Frontal cortex (tissue), 4 donors: Measurements from ENCODE around the gene GADL1. TPM values are rescaled to one million over a fixed set of nuclear protein-coding genes. Genes with fewer than 3 reads are reported as not detected.

ENCODE experiments used
- DNase-seq, 2 donors: peaks; one replicate each; pipeline ENCODE4 v3.0.0; 2012; ENCODE audit warnings: low spot score in 2 of 2
- FAIRE-seq: peaks from 2 replicates; lab custom pipeline; 2012; peaks lifted over from hg19 to GRCh38; lab: Jason Lieb, UNC
- total RNA-seq: library from RNA; depleted of rRNA; stranded (reverse); fragments of >200 nt; gene quantifications from one replicate; pipeline ENCODE4 v1.2.3, GENCODE V29; 2014
- donor health status: control.
- donor health status: control.
- donor health status: control.

GADL1 gene
- total RNA-seq, 1 donor from 2014 or later = 5.3 TPM

DNA sequence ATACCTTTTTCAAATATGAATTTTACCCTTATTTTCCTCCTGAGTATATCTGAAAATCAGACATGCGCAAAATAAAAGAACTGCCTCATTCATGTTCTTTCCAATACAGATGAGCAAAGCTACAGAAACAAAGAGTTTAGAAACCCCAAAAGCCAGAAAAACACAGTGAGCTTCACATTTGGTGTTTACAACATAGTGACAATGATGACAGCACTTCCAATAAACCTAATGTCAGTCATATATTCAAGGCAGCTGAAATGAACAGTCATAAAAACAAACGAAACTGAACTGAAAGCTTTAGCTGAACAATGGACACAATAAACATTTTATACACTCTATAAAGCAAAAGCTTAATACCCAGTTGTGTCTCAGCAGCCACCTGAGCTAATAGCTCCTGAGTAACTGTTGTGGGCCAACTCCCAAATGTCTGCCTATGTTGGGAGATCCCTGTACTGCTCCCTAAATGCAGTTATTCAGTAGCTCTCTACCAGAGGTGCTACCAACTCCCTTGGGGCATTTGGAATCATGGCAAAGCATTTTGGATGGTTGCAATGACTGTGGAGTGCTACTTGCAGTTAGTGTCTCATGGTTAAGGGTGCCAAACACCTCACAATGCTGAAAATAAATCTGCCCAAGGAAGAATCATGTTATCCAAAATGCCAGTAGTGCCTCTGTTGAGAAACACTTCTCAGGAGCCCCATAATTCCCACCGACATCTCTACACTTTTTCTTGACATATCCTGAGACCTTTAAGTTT lies 156.5 kb downstream of the GADL1 start:
- FAIRE-seq = no peak
- DNase-seq = no peak

DNA sequence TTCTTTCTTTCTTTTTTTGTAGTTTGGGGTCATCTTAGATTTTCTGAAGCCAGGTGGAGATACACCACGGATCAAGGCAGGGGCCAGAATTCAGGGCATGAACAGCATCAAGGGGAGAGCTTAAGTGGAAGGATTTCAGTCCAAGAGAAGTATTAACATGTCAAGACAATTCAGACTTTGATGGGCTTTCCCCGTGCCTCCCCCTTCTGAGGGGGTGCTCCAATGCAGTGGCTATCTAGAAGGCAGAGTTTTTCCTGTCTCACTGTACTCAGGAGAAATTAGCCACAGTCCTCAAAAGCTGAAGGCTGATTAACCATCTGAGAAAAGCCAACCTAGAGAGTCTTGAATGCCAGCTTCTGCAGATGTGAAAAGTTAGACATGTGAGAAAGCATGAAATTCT lies 160.8 kb downstream of the GADL1 start:
- DNase-seq (no peak), FAIRE-seq (no peak)

DNA sequence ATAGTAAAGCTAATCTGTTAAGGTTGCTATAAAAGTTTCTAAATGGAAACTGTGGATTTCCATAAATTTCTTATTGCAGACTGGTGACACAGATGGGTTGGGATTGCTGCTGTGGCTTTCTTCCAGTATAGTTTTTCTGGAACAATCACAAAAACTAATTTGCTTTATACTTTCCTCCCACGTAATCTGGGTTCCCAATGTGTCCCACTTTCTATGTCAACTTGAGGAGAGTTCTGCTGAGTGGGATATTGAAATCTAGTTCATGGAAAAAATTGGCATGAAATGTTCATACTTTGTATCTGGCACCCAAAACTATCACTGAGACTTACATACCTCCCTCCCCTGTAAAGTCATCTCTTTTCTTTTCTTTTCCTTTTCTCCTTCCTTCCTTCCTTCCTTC lies 161.3 kb downstream of the GADL1 start:
- FAIRE-seq = no peak
- DNase-seq = no peak

DNA sequence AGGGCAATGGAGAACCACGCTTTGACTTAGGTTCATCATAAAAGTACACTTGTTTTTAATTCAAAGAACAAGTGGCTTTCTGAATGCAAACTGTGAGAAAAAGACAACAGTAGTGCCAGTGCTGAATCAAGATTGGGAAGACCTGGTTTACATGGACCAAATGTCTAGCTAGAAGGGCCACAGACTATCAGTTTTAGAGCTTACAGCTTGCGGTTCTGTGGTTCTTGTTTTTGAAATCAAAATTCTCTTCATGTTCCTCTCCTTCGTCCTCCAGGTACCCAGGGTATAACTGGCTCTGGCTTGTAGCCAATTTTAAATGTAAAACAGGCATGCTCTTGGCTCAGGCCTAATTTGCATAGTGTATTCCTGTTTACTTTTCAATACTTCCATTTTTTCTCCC lies 163.5 kb downstream of the GADL1 start:
- DNase-seq (no peak), FAIRE-seq (no peak)

- no peak for FAIRE-seq
- DNase-seq = no peak
These were observed 164.5 kb downstream of the GADL1 start for GRCh38 chr3:30729936-30730335.

DNA sequence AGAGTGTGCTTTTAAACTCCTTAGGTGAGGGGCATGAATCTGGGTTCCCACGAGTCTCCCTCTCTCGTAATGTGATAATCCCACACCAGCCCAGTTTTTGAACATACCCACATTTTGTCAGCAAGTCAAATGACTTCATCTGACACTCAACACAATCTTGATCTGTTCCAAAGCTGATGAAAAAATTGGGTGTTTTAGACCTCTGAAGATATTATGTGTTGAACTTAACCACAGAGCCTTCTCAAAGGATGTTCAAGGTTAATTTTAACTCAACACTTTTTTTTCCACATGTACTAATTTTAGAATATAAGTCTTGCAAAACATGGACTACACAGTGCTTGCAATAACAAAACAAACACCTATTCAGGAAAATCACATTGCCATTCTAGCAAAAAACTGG lies 164.9 kb downstream of the GADL1 start:
- DNase-seq (no peak), FAIRE-seq (no peak)

GRCh38 chr3:30728143-30728542 lies 166.3 kb downstream of the GADL1 start:
- FAIRE-seq = no peak
- no peak for DNase-seq

DNA sequence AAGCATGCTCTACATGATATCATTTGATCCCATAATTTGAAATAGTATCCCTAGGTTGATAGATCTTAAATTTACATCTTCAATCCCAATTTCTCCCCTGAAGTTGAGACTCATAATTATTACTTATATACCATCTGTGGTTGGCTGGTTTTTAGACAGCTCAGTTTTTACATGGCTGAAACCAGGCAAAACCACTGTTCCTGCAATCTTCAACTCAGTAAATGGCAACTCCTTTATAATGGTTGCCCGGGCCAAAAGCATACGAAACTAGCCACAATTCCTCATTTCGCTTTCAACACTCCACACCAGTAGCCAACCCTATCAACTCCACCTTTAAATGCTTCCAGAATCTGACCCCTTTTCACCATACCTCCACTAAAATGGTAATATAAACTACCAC lies 169.6 kb downstream of the GADL1 start:
- DNase-seq = no peak
- FAIRE-seq = no peak

DNA sequence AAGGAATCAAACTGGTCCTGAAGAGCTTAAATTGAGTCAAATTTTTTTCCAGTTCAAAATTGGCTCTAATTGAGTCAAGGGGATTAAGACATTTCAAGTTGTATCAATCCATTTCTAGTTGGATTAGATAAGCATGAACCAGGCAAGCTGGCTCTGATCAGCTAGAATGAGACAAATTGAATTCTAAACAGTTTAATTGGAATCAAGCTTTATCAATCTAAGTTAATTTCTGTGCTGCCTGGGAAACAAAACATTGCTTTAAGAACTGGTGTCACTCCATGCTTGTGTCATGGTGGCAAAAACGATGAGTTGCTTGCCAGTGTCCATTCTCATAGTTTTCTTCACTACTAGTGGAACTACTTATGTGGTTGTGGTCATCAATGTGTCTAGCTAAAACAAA lies 171.2 kb downstream of the GADL1 start:
- FAIRE-seq = no peak
- no peak for DNase-seq

GRCh38 chr3:30721314-30721634 lies 173.2 kb downstream of the GADL1 start:
- FAIRE-seq = no peak
- DNase-seq = no peak

- no peak for FAIRE-seq
These were observed 173.7 kb downstream of the GADL1 start for GRCh38 chr3:30720586-30721313.

DNA sequence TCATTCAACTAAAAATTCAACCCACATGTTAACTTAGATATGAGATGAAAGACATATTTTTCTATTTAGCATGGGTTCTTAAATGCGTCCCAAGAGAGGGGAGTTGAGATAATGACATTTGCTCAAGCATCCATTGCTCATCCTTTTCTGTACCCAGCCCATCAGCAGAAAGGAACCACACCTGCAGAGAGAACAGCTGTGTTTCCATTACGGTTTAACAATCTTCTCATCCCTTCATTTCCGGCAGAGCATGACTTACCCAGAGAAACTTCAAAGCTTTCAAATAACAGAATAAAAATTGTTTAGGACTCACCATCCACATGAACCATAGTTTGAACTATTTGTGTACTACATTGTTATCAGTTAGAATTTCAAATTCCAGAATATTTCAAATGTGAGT lies 174.9 kb downstream of the GADL1 start:
- DNase-seq = no peak
- no peak for FAIRE-seq

More at GRCh38 chr3:30720586-30721313, 173.7 kb downstream of the GADL1 start:
- DNase-seq = no peak

GRCh38 chr3:30713885-30714503 lies 180.5 kb downstream of the GADL1 start:
- no peak for FAIRE-seq
- no peak for DNase-seq

GRCh38 chr3:30712991-30713390 lies 181.5 kb downstream of the GADL1 start:
- FAIRE-seq = no peak
- DNase-seq = no peak

DNA sequence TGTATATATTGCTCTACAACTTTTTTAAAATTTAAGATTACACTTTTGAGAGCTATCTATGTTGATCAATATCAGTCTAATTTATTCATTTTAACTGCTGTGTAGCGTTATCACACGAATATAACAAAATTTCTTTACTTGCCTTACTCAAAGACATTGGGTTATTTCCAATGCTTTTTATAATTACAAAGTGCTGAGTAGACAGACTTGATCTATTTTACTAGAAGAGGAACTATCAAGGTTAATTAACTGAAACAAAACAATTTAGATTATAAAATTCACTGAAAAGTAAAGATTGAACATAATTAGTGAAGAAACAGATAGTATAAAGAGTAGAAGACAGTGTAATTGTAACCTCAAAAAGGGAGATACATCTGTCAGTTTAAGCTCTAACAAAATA lies 182.6 kb downstream of the GADL1 start:
- DNase-seq (no peak), FAIRE-seq (no peak)

DNA sequence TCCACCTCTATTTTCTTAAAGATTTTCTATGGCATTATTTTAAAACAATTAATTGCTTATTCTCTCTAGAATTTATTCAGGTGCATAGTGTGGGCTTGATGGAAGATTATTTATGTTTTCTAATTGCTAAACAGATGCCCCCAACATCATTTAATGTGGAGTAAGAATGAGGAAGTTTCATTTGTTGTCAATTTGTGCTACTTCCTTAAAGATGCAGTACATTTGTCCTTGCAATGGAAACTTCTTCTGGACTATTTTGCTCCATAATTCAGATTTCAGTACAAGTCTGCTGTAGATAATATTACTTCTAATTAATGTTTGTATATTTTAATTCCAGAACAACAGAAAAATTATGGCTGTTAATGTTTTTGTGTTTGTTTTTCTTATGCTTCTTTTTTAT lies 183.3 kb downstream of the GADL1 start:
- no peak for FAIRE-seq
- DNase-seq = no peak

- DNase-seq (no peak), FAIRE-seq (no peak)
These were observed 184.4 kb downstream of the GADL1 start for GRCh38 chr3:30710017-30710416.

DNA sequence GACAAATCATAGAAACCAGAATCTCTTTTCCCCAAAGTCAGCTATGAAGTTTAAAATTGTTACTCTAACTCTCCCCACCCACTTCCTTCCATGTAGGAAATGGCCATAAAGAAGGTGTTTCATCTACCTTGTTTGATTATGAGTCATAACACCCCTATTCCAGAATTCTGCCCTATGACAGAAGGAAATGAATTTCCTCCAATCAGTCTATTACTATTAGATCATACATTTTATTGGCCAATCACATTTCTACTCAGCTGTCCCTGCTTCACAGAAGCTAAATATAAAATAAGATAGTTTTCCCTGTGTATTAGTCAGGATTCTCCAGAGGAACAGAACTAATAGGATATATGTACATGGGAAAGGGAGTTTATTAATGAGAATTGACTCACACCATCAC lies 186.0 kb downstream of the GADL1 start:
- FAIRE-seq = no peak

DNA sequence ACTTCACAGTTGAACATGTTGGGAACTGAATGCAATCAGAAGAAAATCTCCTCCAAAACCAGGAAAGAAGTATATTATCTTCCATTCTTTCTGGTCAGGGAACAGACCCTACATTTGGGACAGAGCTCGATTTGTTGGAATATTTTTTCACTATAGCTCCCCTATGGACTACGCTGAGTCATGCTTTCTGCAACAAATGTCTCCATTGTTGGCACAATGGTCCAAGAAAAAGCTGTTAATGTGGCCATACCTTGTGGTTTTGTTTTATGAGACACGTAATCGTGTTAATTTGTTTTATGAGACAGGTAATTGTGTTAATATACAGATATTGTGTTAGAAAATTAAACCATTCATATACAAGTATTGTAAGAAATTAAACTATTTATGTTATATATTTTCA lies 186.6 kb downstream of the GADL1 start:
- peak; percentile 55 for FAIRE-seq
- DNase-seq = no peak

More for the DNA sequence above, 186.0 kb downstream of the GADL1 start:
- DNase-seq = no peak

DNA sequence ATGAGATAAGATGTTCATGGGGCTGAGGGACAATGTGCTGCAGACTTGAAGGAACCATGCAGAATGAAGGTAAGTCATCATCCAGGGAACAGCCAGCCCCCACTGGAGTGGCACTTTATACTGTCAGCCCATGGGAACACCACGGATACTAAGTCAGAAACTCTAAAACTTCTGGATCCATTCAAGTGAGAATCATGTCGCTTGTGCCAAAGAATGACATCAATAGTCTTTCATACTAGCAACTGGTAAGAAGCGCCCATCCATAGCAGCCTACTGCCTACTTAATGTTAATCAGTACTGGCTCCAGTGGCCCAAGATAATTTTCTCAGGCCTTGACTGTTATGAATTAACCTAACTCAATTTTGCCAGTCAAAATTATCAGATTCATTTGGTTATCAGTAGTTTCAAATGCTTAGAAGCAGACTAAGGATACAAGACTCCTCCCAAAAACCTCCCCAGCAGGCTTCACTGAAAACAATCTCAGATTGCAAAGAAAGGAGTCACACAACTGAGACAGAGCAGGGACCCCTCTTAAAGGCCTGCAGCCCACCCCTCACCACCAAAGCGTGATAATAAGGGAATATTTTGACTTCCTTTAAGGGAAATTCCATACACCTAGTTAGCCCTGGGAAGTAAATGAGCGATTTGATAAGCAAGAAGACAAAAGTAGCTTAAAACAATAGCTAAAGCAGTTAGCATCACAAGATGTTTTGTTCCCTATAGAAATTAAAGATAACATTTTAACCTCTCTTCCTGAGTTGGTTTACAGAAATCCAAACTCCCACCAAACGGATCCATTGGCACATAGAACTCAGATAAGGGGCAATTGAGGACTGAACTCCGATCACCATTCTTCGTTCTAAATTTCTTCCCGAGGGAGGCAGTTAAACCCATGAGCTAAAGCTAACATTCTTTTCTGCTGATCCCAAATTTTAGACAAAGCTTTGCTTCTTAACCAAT lies 189.2 kb downstream of the GADL1 start:
- DNase-seq = no peak
- no peak for FAIRE-seq
